Stimulated activated CD4-positive, alpha-beta T cell treated with anti-CD3 and anti-CD28 coated beads, Interleukin-15, amount 100 ng/mL, for 48 hours (primary cell): ENCODE measurements around the gene DAZAP2.
"Not testable (repeated sequence)": the region's sequence is repeated elsewhere in the genome, so short reads cannot be mapped to it uniquely, and the experiment has no call there.

Experiments
- DNase-seq, 2 donors: peaks; one replicate each; pipeline ENCODE4 v3.0.0-alpha.2; 2020; ENCODE audit warnings: low read depth in 2 of 2

Gene DAZAP2

GRCh38 chr12:51217133-51217967, 21.3 kb upstream of the DAZAP2 start:
- peak in 1 of 2 donors; percentile 14 for DNase-seq

DNA sequence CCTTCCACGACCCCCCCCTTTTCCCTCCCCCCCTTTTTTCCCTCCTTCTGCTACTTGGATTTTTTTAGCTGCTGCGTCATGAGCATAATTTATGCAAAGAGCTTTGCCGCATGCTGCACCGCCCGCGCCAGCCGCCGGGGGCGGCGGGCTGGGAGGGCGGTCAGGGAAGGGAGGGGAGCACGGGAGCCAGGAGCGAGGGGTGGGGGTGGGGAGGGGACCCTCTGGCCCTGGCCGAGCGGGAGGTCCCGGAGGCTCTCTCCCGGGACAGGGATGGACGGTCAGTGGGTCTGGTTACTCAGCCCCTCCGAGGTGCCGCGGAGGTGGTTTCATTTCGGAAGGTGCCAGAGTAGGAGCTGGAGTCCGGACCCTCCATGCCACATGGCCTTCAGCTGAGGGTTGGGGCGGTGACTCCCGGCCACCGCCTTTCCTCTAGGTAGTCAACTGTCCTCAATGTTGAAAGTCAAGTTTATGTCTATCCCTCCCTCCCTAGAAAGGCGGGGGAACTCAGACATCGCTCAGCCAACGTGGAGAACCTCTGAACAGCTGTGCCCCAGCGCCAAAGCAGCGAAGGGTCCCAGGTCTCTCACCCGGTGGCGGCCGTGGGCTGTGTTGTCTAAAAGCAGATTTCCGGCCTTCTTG, 20.5 kb upstream of the DAZAP2 start, which contains the start of gene POU6F1:
TSS of gene POU6F1 (minus strand) at position 95 of the 639 bp plus-strand sequence. CDS start 11,226 bp downstream, outside the sequence.
- peak; percentile 32 to 47 for DNase-seq

GRCh38 chr12:51218607-51219161, 19.9 kb upstream of the DAZAP2 start:
- DNase-seq, result no peak

- no peak for DNase-seq
Measured at GRCh38 chr12:51219322-51219721, 19.3 kb upstream of the DAZAP2 start.

DNA sequence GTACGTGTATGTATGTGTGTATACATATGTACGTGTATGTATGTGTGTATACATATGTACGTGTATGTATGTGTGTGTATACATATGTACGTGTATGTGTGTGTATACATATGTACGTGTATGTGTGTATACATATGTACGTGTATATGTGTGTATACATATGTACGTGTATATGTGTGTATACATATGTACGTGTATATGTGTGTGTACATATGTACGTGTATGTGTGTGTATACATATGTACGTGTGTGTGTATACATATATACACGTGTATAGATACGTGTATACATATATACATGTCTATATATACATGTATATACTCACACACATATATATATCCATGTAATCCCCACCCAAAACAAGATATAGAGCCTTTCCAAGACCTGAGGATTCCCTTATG, 18.8 kb upstream of the DAZAP2 start:
- not testable (repeated sequence) for DNase-seq

GRCh38 chr12:51222461-51222860, 16.2 kb upstream of the DAZAP2 start:
- DNase-seq, result no peak

DNA sequence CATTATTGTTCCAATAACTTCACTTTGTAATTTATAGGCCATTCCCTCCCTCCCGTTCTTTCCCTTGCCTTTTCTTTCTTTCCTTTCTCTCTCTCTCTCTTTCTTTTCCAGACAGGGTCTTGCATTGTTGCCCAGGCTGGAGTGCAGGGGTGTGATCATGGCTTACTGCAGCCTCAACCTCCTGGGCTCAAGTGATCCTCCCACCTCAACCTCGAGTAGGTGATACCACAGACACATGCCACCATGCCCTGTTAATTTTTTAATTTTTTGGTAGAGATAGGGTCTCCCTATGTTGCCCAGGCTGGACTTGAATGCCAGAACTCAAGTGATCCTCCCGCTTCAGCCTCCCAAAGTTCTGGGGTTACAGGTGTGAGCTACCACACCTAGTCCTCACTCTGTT, 14.0 kb upstream of the DAZAP2 start:
- DNase-seq, result no peak

DNA sequence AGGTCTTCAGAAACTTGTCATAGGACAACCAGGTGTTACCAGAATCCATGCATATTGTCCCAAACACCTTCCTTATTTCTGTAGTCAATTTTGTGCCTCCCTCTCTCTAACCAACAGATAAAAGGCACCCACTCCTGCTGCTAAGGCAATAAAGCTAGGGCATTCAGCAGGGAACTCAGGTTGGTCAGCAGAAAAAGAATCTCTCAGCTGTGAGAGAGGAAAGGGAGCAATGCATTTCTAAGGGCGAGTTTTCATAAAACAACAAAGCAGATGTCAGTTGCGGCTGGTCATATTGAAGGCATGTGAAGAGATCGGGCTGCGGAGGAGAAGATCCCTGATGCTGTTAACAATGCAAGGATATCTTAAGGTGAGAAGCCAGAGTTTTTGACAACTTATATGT, 13.4 kb upstream of the DAZAP2 start:
- DNase-seq, result no peak

DNA sequence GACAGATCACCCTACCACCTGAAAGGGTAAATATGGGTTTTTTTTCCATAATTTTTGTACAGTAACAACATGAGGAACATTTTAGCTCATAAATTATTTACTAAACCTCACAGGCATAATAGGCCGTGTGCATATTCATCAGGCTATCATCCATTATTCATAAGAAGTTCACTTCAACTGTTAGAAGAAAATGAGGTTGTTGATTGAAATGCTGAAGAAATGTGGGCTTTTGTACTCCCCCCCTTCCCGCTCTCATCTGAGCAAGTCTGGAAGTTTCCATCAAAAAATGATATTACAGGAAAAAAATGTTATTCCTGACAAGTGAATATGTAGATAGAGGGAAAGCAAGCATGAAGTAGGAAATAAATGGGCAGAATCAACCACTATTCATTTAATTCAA, 12.9 kb upstream of the DAZAP2 start:
- DNase-seq, result no peak

GRCh38 chr12:51227112-51227511, 11.5 kb upstream of the DAZAP2 start:
- not testable (repeated sequence) for DNase-seq

- no peak for DNase-seq
Measured at GRCh38 chr12:51227962-51228361, 10.7 kb upstream of the DAZAP2 start.

GRCh38 chr12:51229116-51229809, 9.4 kb upstream of the DAZAP2 start:
- no peak for DNase-seq

GRCh38 chr12:51232642-51233041, 6.0 kb upstream of the DAZAP2 start:
- DNase-seq, result no peak

GRCh38 chr12:51234530-51234929, 4.1 kb upstream of the DAZAP2 start:
- no peak for DNase-seq

- no peak for DNase-seq
Measured at GRCh38 chr12:51238037-51238509, 553 bp upstream of the DAZAP2 start.

GRCh38 chr12:51240971-51241370, 2.3 kb downstream of the DAZAP2 start:
- no peak for DNase-seq

GRCh38 chr12:51242120-51242519, 3.5 kb downstream of the DAZAP2 start:
- DNase-seq, result no peak

- no peak for DNase-seq
Measured at GRCh38 chr12:51242876-51243275, 4.2 kb downstream of the DAZAP2 start.

DNA sequence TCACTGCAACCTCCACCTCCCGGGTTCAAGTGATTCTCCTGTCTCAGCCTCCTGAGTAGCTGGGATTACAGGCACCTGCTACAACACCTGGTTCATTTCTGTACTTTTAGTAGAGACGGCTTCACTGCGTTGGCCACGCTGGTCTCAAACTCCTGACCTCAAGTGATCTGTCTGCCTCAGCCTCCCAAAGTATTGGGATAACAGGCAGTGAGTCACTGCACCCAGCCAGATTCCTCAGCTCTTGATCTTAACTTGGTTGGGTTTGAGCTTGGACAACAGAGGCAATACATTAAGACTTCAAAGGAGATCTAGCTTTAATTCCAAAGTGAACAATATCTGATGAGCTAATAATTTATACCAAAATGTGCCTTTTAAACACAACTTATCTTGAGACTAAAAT, 5.6 kb downstream of the DAZAP2 start:
- no peak for DNase-seq

GRCh38 chr12:51245476-51246253, 7.0 kb downstream of the DAZAP2 start:
- DNase-seq, result no peak

- no peak for DNase-seq
Measured at GRCh38 chr12:51246254-51246853, 7.7 kb downstream of the DAZAP2 start.
